WTC11 (cell line): ENCODE results near the gene WWC1. TPM values are rescaled to one million over a fixed set of nuclear protein-coding genes. Genes with fewer than 3 reads are reported as not detected.

Experiments used
- ATAC-seq: fragments of 200-7000 bp; cut with Tn5 transposase; 2 replicates; pipeline ENCODE4 v1.10.0; 2021; ENCODE audit warnings: mild to moderate bottlenecking, moderate library complexity
- CTCF ChIA-PET: fragments of 300-600 bp; sonication (Branson Sonifier 250); formaldehyde crosslinking; loops from one replicate; lab custom pipeline; 2021; ENCODE audit warnings: antibody characterized with exemption; lab: Charles Lee
- POLR2A ChIA-PET: fragments of 350-600 bp; sonication (Branson Sonifier 250); formaldehyde crosslinking; loops from one replicate; lab custom pipeline; 2021; ENCODE audit warnings: antibody characterized with exemption; lab: Charles Lee
- DNase-seq: peaks from one replicate; pipeline ENCODE4 v3.0.0; 2021; ENCODE audit warnings: low spot score
- H3K27ac Mint-ChIP-seq: 2 replicates; pipeline ENCODE4 v1.8.0; 2021; ENCODE audit warnings: mixed read lengths
- H3K27me3 Mint-ChIP-seq: 2 replicates; pipeline ENCODE4 v1.8.0; 2021; ENCODE audit warnings: low read depth, mild to moderate bottlenecking, moderate library complexity, mixed read lengths
- H3K36me3 Mint-ChIP-seq: 2 replicates; pipeline ENCODE4 v1.8.0; 2021; ENCODE audit warnings: mixed read lengths
- H3K4me1 Mint-ChIP-seq: 2 replicates; pipeline ENCODE4 v1.8.0; 2022; ENCODE audit warnings: mixed read lengths
- H3K4me3 Mint-ChIP-seq: 2 replicates; pipeline ENCODE4 v1.8.0; 2021; ENCODE audit warnings: mild to moderate bottlenecking, moderate library complexity, mixed read lengths
- H3K9me3 Mint-ChIP-seq: 2 replicates; pipeline ENCODE4 v1.8.0; 2021; ENCODE audit warnings: mixed read lengths
- AR ChIP-seq: fragments of 250-450 bp; sonication (Bioruptor Pico); IDR thresholded peaks from 2 replicates; pipeline ENCODE4 v1.9.0; 2021; ENCODE audit warnings: mild to moderate bottlenecking
- CBFB ChIP-seq: sonication (generic); formaldehyde crosslinking; IDR thresholded peaks from 2 replicates; pipeline ENCODE4 v1.8.1; 2022; ENCODE audit warnings: mild to moderate bottlenecking, low read depth, missing genetic modification reagents
- CREB1 ChIP-seq: sonication (generic); formaldehyde crosslinking; IDR thresholded peaks from 2 replicates; pipeline ENCODE4 v1.8.0; 2023; ENCODE audit warnings: mild to moderate bottlenecking, missing genetic modification reagents
- FOXJ3 ChIP-seq: sonication (generic); formaldehyde crosslinking; IDR thresholded peaks from 2 replicates; pipeline ENCODE4 v1.9.0; 2021; ENCODE audit warnings: missing genetic modification reagents, mild to moderate bottlenecking, borderline replicate concordance
- GRHL2 ChIP-seq: fragments of 250-450 bp; sonication (Bioruptor Pico); IDR thresholded peaks from 2 replicates; pipeline ENCODE4 v1.8.0; 2022; ENCODE audit warnings: mild to moderate bottlenecking, moderate library complexity; ENCODE audit not compliant: insufficient replicate concordance, severe bottlenecking
- HMGXB4 ChIP-seq: sonication (generic); formaldehyde crosslinking; IDR thresholded peaks from 2 replicates; pipeline ENCODE4 v1.8.1; 2023; ENCODE audit warnings: mild to moderate bottlenecking, moderate library complexity, missing genetic modification reagents
- IRF1 ChIP-seq: sonication (generic); formaldehyde crosslinking; IDR thresholded peaks from 2 replicates; pipeline ENCODE4 v1.8.0; 2023; ENCODE audit warnings: missing genetic modification reagents
- JUN ChIP-seq: sonication (generic); formaldehyde crosslinking; IDR thresholded peaks from 2 replicates; pipeline ENCODE4 v1.8.0; 2023; ENCODE audit warnings: mild to moderate bottlenecking, missing genetic modification reagents
- KAT7 ChIP-seq: sonication (generic); formaldehyde crosslinking; IDR thresholded peaks from 2 replicates; pipeline ENCODE4 v1.8.1; 2023; ENCODE audit warnings: missing genetic modification reagents, mild to moderate bottlenecking, borderline replicate concordance
- MXD4 ChIP-seq: fragments of 250-450 bp; sonication (Bioruptor Pico); IDR thresholded peaks from 2 replicates; pipeline ENCODE4 v1.8.0; 2021; ENCODE audit warnings: mild to moderate bottlenecking, moderate library complexity, borderline replicate concordance
- NFE2L1 ChIP-seq: sonication (generic); formaldehyde crosslinking; IDR thresholded peaks from 2 replicates; pipeline ENCODE4 v1.8.1; 2023; ENCODE audit warnings: missing genetic modification reagents
- NR1H2 ChIP-seq: sonication (generic); formaldehyde crosslinking; IDR thresholded peaks from 2 replicates; pipeline ENCODE4 v1.9.0; 2021; ENCODE audit warnings: mild to moderate bottlenecking, moderate library complexity, missing genetic modification reagents
- NR2C2 ChIP-seq: sonication (generic); formaldehyde crosslinking; IDR thresholded peaks from 2 replicates; pipeline ENCODE4 v1.8.0; 2022; ENCODE audit warnings: mild to moderate bottlenecking, missing genetic modification reagents
- PREB ChIP-seq: sonication (generic); formaldehyde crosslinking; IDR thresholded peaks from 2 replicates; pipeline ENCODE4 v1.8.1; 2022; ENCODE audit warnings: mild to moderate bottlenecking, missing genetic modification reagents, moderate library complexity, borderline replicate concordance
- PRRX2 ChIP-seq: fragments of 250-450 bp; sonication (Bioruptor Pico); IDR thresholded peaks from 2 replicates; pipeline ENCODE4 v1.8.0; 2021; ENCODE audit warnings: mild to moderate bottlenecking
- STAT6 ChIP-seq: sonication (generic); formaldehyde crosslinking; conservative IDR thresholded peaks from 2 replicates; pipeline ENCODE4 v1.8.1; 2023; ENCODE audit warnings: mild to moderate bottlenecking, low read depth, missing genetic modification reagents, moderate library complexity
- ZNF232 ChIP-seq: sonication (generic); formaldehyde crosslinking; IDR thresholded peaks from 2 replicates; pipeline ENCODE4 v1.8.0; 2022; ENCODE audit warnings: mild to moderate bottlenecking, missing genetic modification reagents
- total RNA-seq: library from RNA; stranded (reverse); gene quantifications from 3 replicates; pipeline ENCODE4 v1.2.3, GENCODE V29; 2021
- TF ChIP-seq, protein P1 (sequence below): fragments of 250-450 bp; sonication (Bioruptor Pico); IDR thresholded peaks from 2 replicates; pipeline ENCODE4 v1.8.0; 2021; ENCODE audit warnings: mild to moderate bottlenecking
- TF ChIP-seq, protein P2 (sequence below): fragments of 250-450 bp; sonication (Bioruptor Pico); IDR thresholded peaks from 2 replicates; pipeline ENCODE4 v2.1.2; 2022; ENCODE audit warnings: mild to moderate bottlenecking, moderate library complexity
- TF ChIP-seq, protein P3 (sequence below): fragments of 250-450 bp; sonication (Bioruptor Pico); IDR thresholded peaks from 2 replicates; pipeline ENCODE4 v1.9.0; 2021; ENCODE audit warnings: mild to moderate bottlenecking

WWC1 gene
- total RNA-seq, 1 experiment from 2014 or later: 48.4 TPM

DNA sequence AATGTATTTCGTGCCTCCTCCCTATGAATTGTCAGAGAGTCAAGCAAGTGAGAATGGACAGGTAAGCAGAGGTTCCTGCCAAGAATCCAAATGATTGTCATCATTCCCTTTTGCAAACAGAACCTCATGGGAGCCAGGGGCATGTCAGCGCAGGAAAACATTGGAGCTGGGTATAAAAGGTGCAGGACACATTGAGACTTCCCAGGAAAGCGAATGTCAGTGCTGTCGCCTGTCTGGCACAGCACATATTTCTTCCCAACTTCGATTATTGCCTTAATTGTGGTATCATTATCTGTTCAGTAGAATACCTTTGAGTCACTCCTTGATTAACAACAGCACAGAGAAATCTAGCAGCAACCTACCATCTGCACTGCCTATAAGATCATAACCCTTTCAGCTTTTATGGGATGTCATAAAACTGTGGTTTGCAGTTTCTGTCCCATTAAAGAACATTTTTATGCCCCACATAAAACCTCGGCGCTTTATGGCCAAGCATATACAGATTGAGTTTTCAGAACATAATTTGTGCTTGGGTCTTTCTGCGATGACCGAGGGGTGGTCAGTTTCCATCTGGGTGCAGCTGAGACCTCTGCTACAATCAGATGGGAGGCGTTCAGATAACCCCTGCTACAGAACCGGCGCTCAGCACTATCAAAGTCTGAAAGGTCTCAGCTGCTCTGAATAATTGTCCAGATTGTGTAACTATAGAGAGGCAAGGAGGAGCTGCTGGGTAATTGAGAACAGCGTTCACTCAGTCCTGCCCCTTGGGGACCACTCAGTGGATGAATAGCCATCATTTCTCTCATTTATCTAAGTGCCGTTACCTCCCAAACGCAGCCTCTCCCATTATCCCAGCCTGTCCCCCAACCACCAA lies 30.9 kb upstream of the WWC1 start:
- CTCF ChIA-PET: no interaction called here
- Mint-ChIP-seq H3K4me3 (no peak overlapping the region), H3K27ac (no peak overlapping the region), H3K4me1 (no peaks in the 10 kb centered on the region), H3K9me3 (no peaks in the 10 kb centered on the region), H3K36me3 (no peaks in the 10 kb centered on the region), H3K27me3 (no peaks in the 10 kb centered on the region)
- DNase-seq (no peak), ATAC-seq (no peak)
- TF ChIP-seq NR2C2: no peak
- TF ChIP-seq CREB1 (CRISPR knock-in tag): no peak
- TF ChIP-seq GRHL2: no peak
- no peak for TF ChIP-seq HMGXB4 (CRISPR knock-in tag)
- TF ChIP-seq KAT7: no peak
- TF ChIP-seq AR (CRISPR knock-in tag): no peak
- TF ChIP-seq FOXJ3 (CRISPR knock-in tag): no peak
- TF ChIP-seq IRF1 (CRISPR knock-in tag): no peak
- TF ChIP-seq, protein P1, sequence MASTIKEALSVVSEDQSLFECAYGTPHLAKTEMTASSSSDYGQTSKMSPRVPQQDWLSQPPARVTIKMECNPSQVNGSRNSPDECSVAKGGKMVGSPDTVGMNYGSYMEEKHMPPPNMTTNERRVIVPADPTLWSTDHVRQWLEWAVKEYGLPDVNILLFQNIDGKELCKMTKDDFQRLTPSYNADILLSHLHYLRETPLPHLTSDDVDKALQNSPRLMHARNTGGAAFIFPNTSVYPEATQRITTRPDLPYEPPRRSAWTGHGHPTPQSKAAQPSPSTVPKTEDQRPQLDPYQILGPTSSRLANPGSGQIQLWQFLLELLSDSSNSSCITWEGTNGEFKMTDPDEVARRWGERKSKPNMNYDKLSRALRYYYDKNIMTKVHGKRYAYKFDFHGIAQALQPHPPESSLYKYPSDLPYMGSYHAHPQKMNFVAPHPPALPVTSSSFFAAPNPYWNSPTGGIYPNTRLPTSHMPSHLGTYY (CRISPR knock-in tag): no peak
- no peak for TF ChIP-seq MXD4 (CRISPR knock-in tag)
- no peak for TF ChIP-seq STAT6 (CRISPR knock-in tag)
- no peak for TF ChIP-seq CBFB (CRISPR knock-in tag)
- TF ChIP-seq, protein P2, sequence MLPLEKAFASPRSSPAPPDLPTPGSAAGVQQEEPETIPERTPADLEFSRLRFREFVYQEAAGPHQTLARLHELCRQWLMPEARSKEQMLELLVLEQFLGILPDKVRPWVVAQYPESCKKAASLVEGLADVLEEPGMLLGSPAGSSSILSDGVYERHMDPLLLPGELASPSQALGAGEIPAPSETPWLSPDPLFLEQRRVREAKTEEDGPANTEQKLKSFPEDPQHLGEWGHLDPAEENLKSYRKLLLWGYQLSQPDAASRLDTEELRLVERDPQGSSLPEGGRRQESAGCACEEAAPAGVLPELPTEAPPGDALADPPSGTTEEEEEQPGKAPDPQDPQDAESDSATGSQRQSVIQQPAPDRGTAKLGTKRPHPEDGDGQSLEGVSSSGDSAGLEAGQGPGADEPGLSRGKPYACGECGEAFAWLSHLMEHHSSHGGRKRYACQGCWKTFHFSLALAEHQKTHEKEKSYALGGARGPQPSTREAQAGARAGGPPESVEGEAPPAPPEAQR: no peak
- no peak for TF ChIP-seq JUN (CRISPR knock-in tag)
- no peak for TF ChIP-seq PRRX2 (CRISPR knock-in tag)
- no peak for TF ChIP-seq ZNF232 (CRISPR knock-in tag)
- TF ChIP-seq NR1H2 (CRISPR knock-in tag): no peak
- TF ChIP-seq, protein P3, sequence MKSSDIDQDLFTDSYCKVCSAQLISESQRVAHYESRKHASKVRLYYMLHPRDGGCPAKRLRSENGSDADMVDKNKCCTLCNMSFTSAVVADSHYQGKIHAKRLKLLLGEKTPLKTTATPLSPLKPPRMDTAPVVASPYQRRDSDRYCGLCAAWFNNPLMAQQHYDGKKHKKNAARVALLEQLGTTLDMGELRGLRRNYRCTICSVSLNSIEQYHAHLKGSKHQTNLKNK (CRISPR knock-in tag): no peak
- TF ChIP-seq PREB (CRISPR knock-in tag): no peak
- no peak for TF ChIP-seq NFE2L1 (CRISPR knock-in tag)
- POLR2A ChIA-PET: no interaction called here
